ENCODE measurements around the gene SCO1. TPM values are rescaled to one million over a fixed set of nuclear protein-coding genes. Genes with fewer than 3 reads are reported as not detected.

The SCO1 gene
- total and polyA plus RNA-seq, 2 donors (not counting 1 experiment from before 2014, with no cell fraction given), result 5.9 to 28.6 TPM

GRCh38 chr17:10663231-10663630 is 34.1 kb downstream of the SCO1 start:
- no peak for DNase-seq
- H3K4me1 ChIP-seq (ENCODE audit: control insufficient read depth in 2 of 2, insufficient read depth in 2 of 2, low read length in 2 of 2), result no peaks in the 10 kb centered on the region
- no peak overlapping the region for H3K27ac Mint-ChIP-seq
- H3K9me3 ChIP-seq (ENCODE audit: control extremely low read depth in 1 of 3, control insufficient read depth in 2 of 3, insufficient read depth in 1 of 3, low read length in 2 of 3), result no peaks in the 10 kb centered on the region
- H3K27me3 ChIP-seq (replicated peaks in 1 of 4; ENCODE audit: control extremely low read depth in 1 of 4, control insufficient read depth in 3 of 4, insufficient read depth in 4 of 4, low read length in 3 of 4), result no peaks in the 10 kb centered on the region
- H3K36me3 ChIP-seq (replicated peaks in 1 of 2; ENCODE audit: control extremely low read depth in 1 of 2, control insufficient read depth in 1 of 2, extremely low read depth in 1 of 2, insufficient read depth in 2 of 2, low read length in 1 of 2), result peaks cover 0 to 2% of the 10 kb centered on the region in 2 experiments
- CTCF ChIA-PET, result no interaction called here
- no peak overlapping the region for H3K9ac ChIP-seq (ENCODE audit: low read length)
- H4K20me1 ChIP-seq (ENCODE audit: control insufficient read depth, insufficient read depth, low read length, poor library complexity, severe bottlenecking), result no peaks in the 10 kb centered on the region
- no peaks in the 10 kb centered on the region for H3K79me2 ChIP-seq (ENCODE audit: control insufficient read depth, insufficient read depth, low read length)
- no peak for ATAC-seq (ENCODE audit: low read depth)
- intact Hi-C loops (cut with micrococcal nuclease), result no loop called here
- WGBS (ENCODE audit: insufficient coverage), result 97% methylated on average over 4 of the region's 6 CpGs
- no peaks in the 10 kb centered on the region for H3K9me3 Mint-ChIP-seq (ENCODE audit: insufficient read depth)
- H2AFZ ChIP-seq (ENCODE audit: insufficient read depth, low read depth, low read length, poor library complexity, severe bottlenecking), result no peak overlapping the region
- POLR2A ChIA-PET, result no interaction called here
- no peak overlapping the region for H3K4me2 ChIP-seq (replicated peaks; ENCODE audit: low read depth, low read length, poor library complexity, severe bottlenecking)
- H3K27me3 Mint-ChIP-seq, result no peaks in the 10 kb centered on the region
- H3K27ac ChIP-seq (ENCODE audit: low read length in 2 of 2), result no peak overlapping the region
- H3K4me3 Mint-ChIP-seq, result no peak overlapping the region
- no peaks in the 10 kb centered on the region for H3K4me1 Mint-ChIP-seq
- no peak overlapping the region for H3K4me3 ChIP-seq (ENCODE audit: control extremely low read depth in 1 of 5, extremely low read depth in 1 of 5, insufficient read depth in 1 of 5, low read depth in 2 of 5, low read length in 4 of 5)
- TF ChIP-seq CTCF (IDR thresholded peaks at IDR 0.05) (no peak), EZH2 (IDR thresholded peaks at IDR 0.05; ENCODE audit: borderline replicate concordance, insufficient read depth, low read depth, low read length, poor library complexity, severe bottlenecking) (no peak)

GRCh38 chr17:10661437-10661836 is 35.9 kb downstream of the SCO1 start:
- Histone ChIP-seq H3K4me2 (replicated peaks; ENCODE audit: low read depth, low read length, poor library complexity, severe bottlenecking) (no peak overlapping the region), H3K79me2 (ENCODE audit: control insufficient read depth, insufficient read depth, low read length) (no peaks in the 10 kb centered on the region), H2AFZ (ENCODE audit: insufficient read depth, low read depth, low read length, poor library complexity, severe bottlenecking) (no peak overlapping the region), H3K4me3 (ENCODE audit: control extremely low read depth in 1 of 5, extremely low read depth in 1 of 5, insufficient read depth in 1 of 5, low read depth in 2 of 5, low read length in 4 of 5) (no peak overlapping the region), H3K27me3 (replicated peaks in 1 of 4; ENCODE audit: control extremely low read depth in 1 of 4, control insufficient read depth in 3 of 4, insufficient read depth in 4 of 4, low read length in 3 of 4) (no peaks in the 10 kb centered on the region), H3K9ac (ENCODE audit: low read length) (no peak overlapping the region), H3K9me3 (ENCODE audit: control extremely low read depth in 1 of 3, control insufficient read depth in 2 of 3, insufficient read depth in 1 of 3, low read length in 2 of 3) (no peaks in the 10 kb centered on the region), H3K36me3 (replicated peaks in 1 of 2; ENCODE audit: control extremely low read depth in 1 of 2, control insufficient read depth in 1 of 2, extremely low read depth in 1 of 2, insufficient read depth in 2 of 2, low read length in 1 of 2) (peaks cover 0 to 2% of the 10 kb centered on the region in 2 experiments), H3K4me1 (ENCODE audit: control insufficient read depth in 2 of 2, insufficient read depth in 2 of 2, low read length in 2 of 2) (no peaks in the 10 kb centered on the region), H4K20me1 (ENCODE audit: control insufficient read depth, insufficient read depth, low read length, poor library complexity, severe bottlenecking) (no peaks in the 10 kb centered on the region), H3K27ac (ENCODE audit: low read length in 2 of 2) (no peak overlapping the region)
- Mint-ChIP-seq H3K27ac (no peak overlapping the region), H3K27me3 (no peaks in the 10 kb centered on the region), H3K9me3 (ENCODE audit: insufficient read depth) (no peaks in the 10 kb centered on the region), H3K4me1 (no peaks in the 10 kb centered on the region), H3K4me3 (no peak overlapping the region)
- DNase-seq, result no peak
- no peak for TF ChIP-seq EZH2 (IDR thresholded peaks at IDR 0.05; ENCODE audit: borderline replicate concordance, insufficient read depth, low read depth, low read length, poor library complexity, severe bottlenecking)
- TF ChIP-seq CTCF (IDR thresholded peaks at IDR 0.05), result no peak
- ChIA-PET CTCF (interaction anchor here (0.6 to 2.4 kb wide), 3 partner anchors 15 to 1028 kb away, joined by 3 to 9 read pairs (median 3); no protein-coding TSS in a partner anchor), POLR2A (no interaction called here)
- intact Hi-C loops (cut with micrococcal nuclease), result no loop called here
- 96% methylated on average over 10 of the region's 10 CpGs for WGBS (ENCODE audit: insufficient coverage)
- no peak for ATAC-seq (ENCODE audit: low read depth)

Measured in B cell (primary cell).